ENCODE measurements around the gene BCAS3.

BCAS3 gene

DNA sequence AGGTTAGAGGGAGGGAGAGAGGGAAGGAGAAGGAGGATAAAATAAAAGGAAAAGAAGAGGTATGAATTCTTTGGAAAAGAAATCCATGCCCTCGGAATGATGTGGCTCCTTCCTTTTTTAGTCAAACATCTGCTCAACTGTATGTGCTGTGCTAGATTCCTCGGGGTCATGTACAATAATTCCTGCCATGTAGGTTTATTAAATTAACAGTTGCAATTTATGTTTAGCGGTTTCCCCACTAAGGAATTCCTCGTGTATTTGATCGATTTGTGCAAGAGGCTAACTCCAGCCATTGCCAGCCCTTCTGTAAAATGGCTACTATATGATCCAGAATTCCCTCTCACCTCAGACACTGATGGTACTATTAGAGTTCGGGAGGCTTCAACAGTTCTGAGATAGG, 639.0 kb downstream of the BCAS3 start:
- no peak for DNase-seq (ENCODE audit: low read depth)

DNA sequence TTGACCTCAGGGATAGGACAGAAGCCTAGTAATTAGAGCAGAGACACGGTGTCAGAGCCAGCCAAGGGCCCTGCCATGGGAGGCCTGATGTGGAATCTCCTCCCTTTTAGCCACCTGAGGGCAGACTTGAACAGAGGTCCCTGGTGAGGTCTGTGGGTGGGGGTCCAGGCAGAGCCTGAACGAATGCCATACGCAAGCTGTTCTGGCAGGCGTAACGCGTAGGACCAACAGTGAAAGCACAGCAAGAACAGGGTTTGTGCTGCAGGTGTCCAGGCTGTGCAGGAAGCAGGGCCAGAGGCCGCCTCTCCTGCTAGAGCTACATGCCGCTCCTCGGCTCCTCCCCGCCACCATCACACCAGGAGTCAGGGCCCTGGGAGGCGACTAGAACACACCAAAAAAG, 640.1 kb downstream of the BCAS3 start:
- DNase-seq (ENCODE audit: low read depth): no peak

DNA sequence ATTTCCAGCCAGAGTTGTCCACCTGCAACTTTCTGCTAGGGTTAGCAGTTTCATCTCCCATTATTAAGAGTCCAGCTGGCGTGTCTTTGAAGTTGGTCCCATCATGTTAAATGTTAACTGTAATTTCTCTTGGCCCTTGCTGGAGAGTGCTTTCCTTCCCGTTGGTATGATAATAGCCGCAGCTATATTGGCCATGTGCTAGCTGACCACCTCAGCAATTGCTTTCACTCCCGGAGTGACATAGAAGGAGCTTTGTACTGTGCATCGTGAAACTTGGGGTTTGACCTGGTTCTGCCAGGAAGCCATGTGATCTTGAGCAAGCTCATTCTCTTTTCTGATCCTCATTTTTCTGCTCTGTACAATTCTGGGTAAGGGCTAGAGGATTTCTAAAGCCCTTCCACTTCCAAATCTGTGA, 641.0 kb downstream of the BCAS3 start:
- no peak for DNase-seq (ENCODE audit: low read depth)

DNA sequence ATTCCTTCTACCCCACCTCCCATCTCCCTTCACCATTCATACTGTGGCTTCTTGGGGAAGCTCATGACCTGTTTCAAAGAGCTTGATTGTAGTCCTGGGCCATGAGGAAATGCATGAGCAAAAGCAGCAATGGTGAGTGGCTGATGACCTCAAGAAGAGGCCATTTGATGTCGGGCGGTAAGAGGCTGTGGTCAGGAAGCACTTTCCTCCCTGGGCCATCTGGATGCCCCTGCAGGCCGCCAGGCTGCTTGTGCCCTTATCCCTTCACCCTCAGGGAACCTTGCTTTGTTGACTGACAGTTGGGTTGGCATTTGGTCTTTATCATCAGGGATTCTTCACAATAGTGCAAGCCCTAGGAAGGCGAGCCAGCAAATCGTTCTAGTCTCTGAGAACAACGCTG, 643.7 kb downstream of the BCAS3 start:
- no peak for DNase-seq (ENCODE audit: low read depth)

DNA sequence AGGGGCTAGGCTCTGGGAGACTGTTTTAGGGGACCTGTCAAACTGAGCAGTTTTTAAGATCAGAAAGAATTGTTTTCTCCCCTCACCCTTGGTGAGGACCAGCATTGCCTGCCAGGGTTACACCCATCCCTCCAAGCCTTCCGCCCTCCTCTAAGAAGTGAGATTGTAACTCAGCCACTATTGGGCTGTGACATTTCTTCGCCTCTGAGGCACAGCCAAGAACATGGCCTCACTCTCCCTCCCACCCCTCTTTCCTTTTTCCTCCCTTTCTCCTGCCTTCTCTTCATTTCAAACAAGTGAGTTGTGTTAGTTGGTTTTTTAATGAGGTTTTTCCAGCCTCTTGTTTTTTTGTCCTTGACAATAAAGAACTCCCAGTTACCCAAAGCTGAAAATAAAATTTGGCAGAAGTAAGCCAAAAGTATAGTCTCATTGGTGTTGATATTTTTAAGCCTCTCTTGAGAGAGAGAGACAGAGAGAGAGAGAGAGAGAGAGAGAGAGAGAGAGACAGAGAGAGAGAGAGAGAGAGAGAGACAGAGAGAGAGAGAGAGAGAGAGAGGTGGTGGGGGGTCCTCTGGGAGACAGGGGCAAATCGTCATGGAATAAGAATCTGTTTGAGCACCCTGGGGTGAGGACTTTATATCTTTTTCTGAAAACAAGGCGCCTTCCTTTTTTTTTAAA, 644.8 kb downstream of the BCAS3 start:
- no peak for DNase-seq (ENCODE audit: low read depth)

DNA sequence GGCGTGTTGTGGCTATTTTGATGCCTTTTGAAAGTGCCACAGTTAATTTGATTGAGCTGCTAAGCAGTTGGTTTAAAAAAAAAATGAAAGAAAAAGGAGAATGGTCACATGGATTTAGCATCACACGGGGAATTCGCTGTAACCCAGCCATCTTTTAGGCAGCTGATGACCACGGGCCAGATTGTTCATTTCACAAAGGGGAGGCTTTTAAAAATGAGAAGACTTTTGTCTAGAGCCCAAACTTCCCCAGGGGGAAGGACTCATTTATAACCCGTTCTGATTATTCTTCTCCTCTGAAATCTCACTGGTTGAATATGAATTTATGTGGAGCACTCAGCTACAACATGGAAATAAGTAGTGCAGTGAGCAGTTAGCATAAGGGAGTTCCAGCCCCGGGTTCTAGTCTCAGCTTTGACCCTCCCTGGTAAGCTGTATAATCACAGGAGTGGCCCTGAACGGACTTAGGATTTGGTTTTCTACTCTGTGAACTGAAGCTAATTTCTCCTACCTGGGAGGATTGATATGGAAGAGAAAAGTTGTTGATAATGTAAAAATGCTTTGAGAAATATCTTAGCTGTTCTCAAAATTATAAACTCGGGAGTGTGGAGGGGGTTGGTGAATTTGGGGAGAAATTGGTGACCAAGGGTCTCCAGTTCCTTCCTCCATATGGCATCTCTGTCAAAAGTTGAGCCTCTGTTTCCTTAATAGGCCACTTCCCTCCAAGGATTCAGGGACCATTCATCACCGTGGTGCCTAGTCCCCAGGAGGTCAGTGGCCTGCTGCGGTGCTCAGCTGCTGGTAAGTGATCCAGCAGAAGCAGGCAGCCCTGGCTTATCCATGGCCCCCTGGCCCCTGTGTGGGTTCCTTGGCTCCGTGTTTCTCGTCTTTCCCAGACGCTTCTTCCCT, 645.6 kb downstream of the BCAS3 start:
- DNase-seq (ENCODE audit: low read depth): no peak

DNA sequence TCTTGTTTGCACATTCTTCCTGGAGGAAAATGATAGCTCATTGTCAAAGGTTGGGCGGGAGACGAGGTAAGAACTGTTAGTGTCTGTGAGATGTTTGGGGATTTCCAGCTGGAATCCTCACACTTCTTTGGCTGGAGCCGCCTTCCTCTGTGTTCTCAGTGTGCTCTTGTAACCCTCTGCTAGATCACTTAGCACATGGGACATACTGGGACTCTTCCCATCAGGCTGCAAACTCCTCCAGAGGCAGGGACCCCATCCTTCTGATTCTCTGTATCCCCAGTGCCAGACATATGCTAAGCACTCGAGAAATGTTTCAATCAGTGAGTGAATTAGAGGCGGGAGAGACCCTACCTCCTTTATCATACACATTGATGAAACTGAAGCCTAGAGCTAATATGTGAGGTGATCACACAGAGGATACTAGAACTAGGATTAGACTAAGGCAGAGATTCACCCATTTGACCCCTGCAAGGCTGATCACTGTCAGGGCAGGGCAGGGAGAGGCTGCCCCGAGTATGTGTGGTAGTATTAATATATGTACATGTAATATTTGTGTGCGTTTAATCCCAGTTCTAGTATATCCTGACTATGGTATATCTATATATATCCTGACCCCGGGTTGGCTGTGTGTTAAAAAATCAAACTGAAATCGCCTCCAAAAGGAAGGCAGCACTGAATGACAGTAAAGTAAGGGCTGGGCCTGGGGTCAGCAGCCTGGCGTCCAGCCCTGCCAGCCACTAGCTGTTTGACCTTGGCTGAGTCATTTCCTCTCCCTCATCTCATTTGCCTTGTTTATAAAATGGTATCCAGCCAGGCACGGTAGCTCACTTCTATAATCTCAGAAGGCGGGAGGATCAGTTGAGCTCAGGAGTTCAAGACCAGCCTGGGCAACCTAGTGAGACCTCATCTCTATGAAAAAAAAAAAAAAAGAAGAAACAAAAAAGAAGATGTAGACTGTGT, 646.5 kb downstream of the BCAS3 start:
- no peak for DNase-seq (ENCODE audit: low read depth)

DNA sequence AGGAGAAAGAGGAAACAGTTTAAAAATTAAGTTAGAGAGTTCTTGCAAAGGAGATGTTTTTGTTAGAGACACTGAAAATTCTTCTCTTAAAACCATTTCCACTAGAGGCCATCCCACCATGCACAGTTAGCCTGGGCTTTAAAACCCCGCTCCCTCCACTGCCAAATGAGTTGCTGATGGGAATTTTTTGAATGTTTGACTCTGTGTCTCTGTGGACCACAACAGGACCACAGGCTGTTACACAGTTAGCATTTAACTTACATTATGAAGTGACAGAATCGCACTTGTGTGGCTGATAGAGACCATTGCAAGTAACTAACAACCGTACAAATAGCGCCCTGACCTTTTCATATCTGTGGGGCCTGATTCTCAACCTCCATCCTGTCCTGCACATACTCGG, 647.3 kb downstream of the BCAS3 start:
- no peak for DNase-seq (ENCODE audit: low read depth)

DNA sequence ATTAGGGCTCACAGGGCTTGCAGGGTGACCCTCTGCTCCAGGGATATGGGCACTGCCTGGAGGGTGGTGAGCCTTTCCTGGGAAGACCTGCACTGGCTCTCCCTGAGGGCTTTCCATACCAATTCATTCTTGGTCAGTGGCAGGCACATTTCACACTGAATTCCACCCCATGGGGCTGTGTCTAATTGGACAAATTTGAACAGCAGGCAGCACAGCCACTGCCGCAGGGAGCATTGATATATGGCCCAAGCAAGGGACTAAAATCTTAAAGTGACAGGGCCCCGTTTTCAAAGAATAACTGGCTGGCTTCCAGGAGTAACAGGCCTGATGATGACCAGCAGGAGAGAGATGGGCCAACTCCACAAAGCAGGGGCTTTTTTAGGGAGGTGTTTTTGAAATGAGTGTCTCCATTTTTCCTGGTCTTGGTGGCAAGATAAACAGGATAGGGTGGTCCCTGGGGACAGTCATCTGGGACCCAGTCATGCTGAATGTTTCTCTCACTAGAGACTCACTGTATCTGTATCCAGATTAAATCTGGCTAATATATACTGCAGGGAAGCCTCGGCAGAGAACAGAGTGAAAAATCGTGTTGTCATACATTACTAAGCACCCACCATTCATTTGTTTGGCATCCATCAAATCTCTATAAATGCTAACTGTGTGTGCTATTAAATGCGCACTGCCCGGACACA, 647.9 kb downstream of the BCAS3 start:
- DNase-seq (ENCODE audit: low read depth): no peak

DNA sequence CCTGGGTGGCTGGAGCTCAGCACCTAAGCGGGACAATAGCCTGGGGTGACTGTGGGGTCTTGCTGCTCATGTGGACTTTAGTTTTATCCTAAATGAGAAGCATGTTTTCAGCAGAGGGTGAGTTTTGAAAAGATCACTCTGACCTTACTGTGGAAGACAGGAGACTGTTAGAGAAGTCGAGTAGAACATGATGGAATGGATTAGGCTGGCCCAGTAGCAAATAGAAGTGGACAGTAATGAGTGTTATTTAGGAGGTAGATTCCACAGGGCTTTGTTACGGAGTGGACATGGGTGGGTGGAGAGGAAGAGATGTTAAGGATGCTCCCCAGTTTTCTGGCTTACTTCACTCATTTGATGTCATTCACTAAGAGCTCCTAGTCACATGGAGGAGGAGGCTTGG, 648.7 kb downstream of the BCAS3 start:
- no peak for DNase-seq (ENCODE audit: low read depth)

DNA sequence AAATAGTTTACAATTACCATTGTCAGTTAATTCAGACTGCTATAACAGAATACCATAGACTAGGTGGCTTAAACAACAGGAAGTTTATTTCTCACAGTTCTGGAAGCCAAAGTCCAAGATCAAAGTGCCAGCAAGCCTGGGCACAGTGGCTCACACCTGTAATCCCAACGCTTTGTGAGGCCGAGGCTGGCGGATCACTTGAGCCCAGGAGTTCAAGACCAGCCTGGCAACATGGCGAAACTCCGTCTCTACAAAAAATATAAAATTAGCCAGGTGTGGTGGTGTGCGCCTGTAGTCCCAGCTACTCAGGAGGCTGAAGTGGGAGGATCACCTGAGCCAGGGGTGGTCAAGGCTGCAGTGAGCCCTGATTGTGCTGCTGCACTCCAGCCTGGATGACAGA, 650.7 kb downstream of the BCAS3 start:
- DNase-seq (ENCODE audit: low read depth): no peak

DNA sequence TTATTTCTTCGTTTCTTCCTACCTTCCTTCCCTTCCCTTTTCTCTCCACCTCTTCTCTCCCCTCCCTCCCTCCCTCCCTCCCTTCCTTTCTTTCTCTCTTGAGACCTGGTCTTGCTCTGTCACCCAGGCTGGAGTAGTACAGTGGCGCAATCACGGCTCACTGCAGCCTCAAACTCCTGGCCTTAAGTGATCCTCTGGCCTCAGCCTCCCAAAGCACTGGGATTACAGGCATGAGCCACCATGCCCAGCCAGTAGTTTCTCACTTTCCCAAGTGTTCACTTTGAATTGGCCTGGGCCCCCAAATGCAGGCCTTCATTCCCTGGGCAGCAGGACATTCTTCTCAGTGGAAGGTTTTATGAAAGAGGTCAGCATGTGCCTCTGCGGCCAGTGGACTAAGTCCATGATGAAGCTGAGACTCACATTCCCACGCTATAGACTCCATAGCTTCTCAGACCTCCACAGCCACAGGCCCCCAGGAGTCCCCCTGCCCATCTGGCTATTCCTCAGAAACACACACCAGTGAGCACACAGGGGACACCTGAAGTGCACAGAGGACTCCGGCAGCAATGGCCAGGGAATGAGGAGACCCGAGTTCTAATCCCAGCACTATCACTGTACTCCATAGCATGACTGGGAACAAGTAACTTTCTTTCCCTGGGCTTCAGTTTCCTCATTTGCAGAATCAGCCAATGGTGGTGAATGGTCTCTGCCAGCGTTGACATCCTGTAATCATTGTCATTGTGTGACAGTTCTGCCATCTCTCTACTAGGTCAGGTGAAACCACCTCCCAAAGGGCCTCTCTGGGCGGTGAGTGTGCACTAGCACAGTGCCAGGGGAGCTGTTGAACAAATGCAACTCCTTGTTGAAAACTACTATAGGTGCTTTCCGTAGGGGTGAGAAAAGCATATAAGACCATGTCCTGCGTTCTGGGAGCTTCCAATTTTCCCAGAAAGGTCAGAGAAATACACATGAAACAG, 652.8 kb downstream of the BCAS3 start:
- no peak for DNase-seq (ENCODE audit: low read depth)

DNA sequence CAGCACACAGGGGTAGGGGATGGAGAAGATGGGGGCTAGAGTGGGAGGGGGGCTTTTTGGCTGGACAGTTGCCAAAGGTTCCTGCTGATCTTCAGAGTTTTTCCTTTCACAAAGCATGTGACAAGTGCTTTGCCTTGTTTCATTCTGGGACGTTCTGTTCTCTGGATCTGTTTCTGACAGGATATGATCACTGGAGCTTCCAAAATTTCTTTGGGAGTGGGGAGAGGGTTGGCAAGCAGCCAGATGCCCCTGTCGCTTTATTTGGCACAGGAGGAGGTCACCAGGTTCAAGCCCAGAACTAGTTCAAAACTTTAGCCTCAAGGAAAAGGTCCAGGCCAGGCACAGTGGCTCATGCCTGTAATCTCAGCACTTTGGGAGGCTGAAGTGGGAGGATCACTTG, 653.5 kb downstream of the BCAS3 start:
- DNase-seq (ENCODE audit: low read depth): no peak

DNA sequence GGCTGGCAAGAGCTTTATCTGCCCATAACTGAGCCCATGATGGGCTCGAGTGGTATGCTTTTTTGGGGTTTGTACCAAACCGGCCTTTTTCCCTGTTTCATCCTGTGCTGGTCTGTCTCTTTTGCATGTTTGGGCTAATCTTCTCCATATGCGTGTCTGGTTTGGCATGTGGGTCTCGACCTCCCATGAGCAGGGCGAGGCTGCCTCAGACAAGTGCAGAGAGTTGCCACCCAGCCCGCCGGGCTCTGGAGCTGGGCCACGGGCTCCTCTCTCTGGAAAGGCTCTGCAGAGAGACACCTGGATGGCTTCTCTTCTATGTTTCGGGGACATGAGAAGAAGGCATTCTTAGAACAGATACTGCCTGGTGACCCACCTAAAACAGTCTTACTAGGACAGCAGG, 654.2 kb downstream of the BCAS3 start:
- no peak for DNase-seq (ENCODE audit: low read depth)

DNA sequence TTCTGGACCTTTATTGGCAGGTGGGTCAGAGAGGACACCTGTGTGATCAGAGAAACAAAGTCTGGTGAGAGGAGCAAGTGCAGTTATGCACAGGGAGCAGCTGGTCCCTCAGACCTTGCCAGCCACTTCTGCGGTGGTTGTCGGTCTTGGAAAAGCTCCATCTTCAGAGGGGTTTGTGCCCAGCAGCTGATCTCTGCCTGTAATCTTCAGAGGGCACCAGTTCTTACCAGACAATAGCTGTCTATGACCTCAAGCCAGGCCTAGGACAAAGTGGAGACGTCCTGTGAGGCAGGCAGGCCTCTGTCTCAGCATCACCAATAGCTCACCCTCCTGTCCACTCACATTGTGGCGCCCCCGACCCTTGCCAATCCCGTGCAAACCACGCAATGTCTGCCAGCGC, 655.5 kb downstream of the BCAS3 start:
- no peak for DNase-seq (ENCODE audit: low read depth)

DNA sequence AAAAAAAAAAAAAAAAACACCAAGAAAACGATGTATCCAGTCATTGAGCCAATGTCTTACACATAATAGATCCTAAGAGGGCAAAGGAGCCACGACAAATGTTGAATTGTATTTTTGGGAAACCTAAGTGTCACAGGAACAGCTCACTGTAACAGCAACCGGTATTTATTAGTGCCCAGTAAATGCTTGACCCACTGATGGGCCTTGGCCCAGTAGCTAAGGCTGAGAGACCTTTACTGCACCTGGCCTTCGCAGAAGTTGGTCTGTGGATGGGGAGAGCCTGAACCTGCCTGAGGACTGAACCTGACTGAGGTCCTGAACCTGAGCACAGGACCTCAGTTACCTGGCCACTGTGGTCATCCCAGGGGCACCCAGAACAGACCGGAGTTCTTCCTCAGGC, 657.0 kb downstream of the BCAS3 start:
- no peak for DNase-seq (ENCODE audit: low read depth)

DNA sequence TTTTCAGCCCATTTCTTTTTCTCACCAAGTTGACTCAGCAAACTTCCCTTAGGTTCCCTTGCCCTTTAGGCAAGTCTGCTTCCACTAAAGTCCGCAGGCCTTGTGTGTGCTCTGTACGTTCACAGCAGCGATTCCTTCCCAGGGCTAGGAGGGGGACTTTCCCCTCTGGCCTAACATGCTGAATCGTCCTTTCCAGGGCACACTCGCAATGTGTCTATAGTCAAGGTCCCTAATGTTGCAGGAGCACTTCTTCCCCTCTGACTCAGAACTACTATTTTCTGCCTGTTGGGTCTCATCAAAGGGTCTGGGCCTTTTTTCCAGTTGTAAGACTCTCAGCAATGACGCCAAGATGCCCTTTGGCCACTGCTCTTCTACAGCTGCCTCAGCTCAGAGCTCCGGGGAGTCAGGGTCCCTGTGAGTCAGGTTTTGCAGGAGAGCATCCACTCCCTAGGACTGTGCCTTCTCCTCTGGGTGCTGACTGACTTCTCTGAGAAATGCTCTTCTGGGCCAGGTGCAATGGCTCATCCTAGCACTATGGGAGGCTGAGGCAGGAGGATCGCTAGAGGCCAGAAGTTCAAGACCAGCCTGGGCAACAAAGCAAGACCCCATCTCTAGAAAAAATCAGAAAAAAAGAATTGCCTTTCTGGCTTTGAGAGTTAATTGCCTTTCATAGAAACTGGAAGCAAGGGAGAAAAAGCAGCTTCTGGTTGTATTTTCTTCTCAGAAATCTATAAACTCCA, 657.6 kb downstream of the BCAS3 start:
- DNase-seq (ENCODE audit: low read depth): no peak

DNA sequence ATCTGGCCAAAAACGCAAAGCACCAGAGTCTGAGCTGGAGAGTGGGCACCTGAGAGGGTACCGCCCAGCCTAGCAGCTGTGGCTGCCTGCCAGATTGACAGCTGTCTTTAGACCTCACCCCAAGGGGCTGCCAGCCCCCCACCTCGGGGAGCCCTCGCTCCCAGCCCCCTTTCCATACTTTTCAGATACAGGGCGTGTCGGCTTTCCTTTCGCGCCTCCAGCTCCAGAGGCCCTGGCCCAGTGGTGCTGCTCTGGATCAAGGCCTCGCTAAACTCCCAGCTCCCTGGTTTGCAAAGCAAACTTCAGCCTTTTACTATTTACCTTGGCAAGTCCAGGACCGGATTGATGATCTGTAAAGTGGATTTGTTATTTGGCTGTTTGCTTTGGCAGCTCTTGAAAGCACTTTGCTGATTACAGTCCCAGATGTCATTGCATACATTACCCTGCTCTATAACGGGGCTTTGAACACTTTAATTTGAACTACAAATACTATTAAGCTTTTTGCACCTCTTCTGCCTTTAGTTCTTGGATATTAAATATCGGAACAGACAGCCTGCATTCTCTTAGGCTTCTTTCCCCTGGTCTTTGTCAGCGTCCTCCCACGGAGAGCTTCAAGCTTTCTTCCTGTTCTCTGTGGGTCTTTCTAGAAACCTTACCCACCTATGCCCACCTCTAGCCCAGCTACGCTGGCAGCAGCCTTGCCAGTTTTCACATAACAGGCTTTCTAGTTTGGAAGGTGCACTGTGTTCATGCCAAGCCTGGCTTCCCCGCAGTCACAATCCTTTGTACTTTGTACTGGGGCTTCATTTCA, 658.4 kb downstream of the BCAS3 start:
- no peak for DNase-seq (ENCODE audit: low read depth)

DNA sequence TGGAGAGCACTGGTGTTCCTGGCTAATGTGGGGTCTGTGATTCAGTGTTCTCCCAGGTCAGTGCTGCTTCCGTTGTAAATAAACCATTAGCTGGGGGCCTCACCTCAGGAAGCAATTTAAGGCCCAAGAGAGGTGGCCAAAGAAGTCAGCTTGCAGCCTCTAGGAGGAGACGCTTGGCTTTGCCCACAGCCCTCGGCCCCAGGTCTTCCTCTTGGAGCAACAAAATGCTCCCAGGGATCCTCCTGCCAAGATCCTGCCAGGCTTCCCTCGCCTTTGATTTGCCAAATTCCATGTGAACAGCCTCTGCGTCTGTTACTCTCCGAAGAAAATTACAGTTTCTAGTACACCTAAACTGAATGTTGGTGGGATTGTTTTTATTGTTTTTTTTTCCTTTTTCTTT, 659.6 kb downstream of the BCAS3 start:
- no peak for DNase-seq (ENCODE audit: low read depth)
